Tongue (tissue), 2 donors: ENCODE results near the gene GALNT2. TPM values are rescaled to one million over a fixed set of nuclear protein-coding genes. Genes with fewer than 3 reads are reported as not detected.
A peak's percentile ranks its signal among the peaks of the same experiment; 100 is the strongest.

Source experiments
- DNase-seq: peaks from one replicate; pipeline ENCODE4 v3.0.0-alpha.2; 2015
- total RNA-seq: library from RNA; depleted of rRNA; stranded (reverse); fragments of >200 nt; gene quantifications from one replicate; pipeline ENCODE4 v1.2.3, GENCODE V29; 2014

Gene GALNT2
- total RNA-seq, 1 donor from 2014 or later, result 83.3 TPM

- no peak for DNase-seq
Measured at GRCh38 chr1:230071316-230071715, 4.3 kb downstream of the GALNT2 start.

DNA sequence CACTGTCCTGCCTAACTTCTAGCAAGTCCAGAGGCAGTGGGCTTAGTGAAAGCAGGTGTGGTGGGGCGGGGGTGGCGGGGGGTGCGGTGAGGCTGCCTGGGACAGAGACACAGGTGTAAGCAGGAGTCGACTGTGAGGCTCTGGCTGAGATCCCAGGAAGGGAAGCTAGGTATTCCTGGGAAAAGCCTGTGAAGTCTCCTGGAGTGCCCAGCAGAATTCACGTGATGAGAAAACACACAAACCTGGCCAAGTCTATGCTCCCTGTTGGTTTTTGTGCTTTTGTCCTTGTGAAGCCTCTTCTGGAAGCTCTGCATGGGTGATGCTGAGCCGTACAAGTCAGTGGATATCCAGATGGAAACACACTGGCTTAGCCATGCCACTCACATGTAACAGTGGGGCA, 5.3 kb downstream of the GALNT2 start:
- no peak for DNase-seq

- no peak for DNase-seq
Measured at GRCh38 chr1:230072866-230073265, 5.8 kb downstream of the GALNT2 start.

DNA sequence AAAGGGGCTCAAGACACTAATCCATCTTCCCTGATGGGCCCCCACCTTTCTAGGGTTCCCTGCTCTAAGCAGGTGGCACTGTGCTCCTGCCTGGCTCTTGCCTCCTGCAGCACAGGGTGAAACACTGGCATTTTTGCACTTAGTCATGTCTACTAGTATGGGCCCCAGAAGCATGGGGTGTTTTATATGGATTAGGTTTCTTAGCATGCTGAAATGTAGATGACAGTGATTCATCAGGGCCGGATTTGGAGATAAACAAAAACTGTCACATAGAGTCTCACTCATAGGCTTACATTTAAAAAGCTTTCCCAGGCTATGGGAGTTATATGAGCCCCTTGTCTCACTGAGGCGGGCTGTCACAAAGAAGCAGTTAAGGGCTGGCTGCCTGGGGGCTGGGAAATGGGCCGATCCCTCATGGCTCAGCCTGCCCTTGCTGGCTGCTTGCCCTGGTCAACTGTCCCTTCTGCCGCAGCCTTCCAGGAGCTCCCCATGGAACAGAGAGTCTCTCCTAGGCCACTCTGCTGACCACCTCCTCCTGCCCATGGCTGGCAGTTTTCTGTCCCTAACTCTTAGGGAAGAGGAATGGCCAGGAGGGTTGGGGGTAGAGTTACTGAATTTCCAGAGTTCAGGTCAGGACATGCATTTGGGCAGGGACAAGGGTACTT, 6.5 kb downstream of the GALNT2 start:
- DNase-seq, result peak; percentile 23

- no peak for DNase-seq
Measured at GRCh38 chr1:230074270-230074669, 7.2 kb downstream of the GALNT2 start.

- DNase-seq, result no peak
Measured at GRCh38 chr1:230074762-230075161, 7.7 kb downstream of the GALNT2 start.

DNA sequence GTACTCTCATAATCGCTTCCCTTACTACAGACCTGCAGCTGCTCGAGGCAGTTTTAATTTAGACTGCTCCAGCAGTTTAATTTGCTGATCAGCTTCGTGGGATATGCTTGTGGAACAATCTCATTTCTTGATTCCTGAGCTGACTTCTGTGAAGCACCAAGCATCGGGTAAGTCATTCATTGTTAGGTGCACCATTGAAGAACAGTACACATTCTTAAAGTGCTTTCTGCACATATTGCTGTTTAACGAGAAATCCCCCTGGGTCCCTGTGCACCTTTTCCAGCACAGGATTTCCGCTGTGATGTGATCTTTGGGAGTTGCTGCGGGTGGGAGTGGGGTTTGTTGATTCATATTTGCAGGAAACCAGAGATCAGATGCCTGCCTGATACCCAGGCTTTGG, 9.1 kb downstream of the GALNT2 start:
- DNase-seq, result no peak

DNA sequence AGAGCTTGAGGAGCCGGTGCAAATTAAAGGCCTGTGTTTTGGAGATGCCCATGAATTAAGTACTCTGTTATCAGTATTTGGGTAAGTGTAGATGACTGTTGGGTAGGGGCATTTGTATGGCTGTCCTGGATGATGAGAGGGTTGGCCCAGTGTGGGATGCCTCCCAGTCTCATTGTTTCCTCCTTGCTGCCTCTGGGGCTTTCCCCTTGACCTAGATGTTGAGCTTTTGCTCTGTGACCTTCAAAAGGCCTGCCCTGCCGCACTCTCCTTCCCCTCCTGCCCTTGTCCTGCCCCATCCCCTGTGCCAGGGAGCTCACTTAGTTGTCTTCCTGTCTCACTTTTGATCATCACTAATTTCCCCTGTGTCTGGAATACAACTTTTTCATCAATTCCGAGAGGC, 10.0 kb downstream of the GALNT2 start:
- no peak for DNase-seq

DNA sequence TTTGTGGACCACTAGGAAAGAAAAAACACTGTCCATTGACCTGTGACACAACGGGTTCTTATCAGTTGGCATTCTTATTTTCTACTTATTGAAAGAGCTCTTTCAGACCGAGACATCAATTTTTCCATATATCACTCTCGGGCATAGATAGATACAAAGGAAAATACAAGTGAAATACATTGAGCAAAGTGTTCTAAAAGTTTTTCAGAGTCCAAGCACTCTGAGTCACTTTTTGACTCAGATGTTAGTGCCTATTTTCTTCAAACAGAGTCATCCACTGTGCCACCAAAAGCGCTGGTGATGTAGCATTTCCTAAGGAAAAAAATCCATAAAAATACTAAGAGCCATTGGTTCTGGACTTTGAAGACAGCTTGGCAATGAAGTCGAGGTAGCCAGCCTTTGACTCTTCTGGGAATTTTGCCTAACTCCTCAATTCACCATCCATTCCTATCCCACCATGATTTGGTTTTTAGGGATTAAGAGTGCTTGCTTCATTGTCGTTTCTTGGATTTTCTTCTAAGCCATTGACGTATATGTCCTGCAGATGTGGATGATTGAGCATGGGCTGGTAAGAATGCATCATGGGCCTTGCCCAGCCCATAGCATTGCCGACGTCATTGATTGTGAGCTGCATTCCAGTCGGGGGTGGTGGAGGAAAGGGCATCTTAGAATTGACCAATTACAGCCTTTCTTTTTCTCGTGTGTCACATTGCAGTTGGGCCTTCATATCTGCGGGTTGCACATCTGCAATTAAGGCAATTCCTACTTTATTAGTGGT, 10.6 kb downstream of the GALNT2 start:
- DNase-seq, result no peak

- DNase-seq, result no peak
Measured at GRCh38 chr1:230079199-230080024, 12.4 kb downstream of the GALNT2 start.

DNA sequence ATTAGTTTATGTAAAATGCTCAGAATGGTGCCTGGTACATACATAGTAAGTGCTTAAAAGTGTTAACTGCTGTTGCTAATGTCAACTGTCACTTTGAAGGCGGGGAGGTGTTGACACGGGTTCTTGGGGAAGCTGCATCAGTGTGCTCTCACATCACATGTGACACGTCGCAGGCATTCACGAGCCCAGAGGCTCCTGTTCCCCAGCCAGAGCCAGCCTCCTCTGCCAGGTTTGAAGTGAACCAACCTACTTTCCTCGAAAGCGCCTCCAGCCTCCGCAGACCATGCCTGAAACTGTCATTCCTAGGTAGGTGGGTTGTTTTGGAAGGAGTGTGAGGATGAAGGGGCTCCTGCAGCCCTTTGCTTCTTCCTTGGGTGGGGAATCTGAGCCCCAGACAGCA, 13.8 kb downstream of the GALNT2 start:
- DNase-seq, result no peak

- DNase-seq, result no peak
Measured at GRCh38 chr1:230081751-230082150, 14.7 kb downstream of the GALNT2 start.

DNA sequence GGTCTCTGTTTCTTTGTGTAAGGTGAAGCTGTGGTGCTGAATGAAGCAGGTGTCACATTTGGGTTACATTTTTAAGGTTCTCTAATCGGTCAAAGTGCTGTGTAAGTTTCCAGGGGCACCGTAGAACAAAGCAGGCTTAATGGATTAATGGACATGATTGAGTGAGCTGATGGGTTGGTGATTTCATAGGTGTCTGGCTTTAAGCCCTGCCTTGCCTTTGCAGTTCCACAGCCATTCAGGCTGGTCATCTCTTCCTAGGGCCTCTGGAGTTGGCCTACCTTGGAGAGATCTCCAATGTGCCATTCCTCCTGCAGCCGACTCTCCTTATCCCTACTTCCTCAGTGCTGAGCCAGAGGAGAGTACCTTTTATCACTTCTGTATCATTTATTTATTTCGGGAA, 15.2 kb downstream of the GALNT2 start:
- no peak for DNase-seq

- no peak for DNase-seq
Measured at GRCh38 chr1:230083053-230083452, 16.0 kb downstream of the GALNT2 start.

DNA sequence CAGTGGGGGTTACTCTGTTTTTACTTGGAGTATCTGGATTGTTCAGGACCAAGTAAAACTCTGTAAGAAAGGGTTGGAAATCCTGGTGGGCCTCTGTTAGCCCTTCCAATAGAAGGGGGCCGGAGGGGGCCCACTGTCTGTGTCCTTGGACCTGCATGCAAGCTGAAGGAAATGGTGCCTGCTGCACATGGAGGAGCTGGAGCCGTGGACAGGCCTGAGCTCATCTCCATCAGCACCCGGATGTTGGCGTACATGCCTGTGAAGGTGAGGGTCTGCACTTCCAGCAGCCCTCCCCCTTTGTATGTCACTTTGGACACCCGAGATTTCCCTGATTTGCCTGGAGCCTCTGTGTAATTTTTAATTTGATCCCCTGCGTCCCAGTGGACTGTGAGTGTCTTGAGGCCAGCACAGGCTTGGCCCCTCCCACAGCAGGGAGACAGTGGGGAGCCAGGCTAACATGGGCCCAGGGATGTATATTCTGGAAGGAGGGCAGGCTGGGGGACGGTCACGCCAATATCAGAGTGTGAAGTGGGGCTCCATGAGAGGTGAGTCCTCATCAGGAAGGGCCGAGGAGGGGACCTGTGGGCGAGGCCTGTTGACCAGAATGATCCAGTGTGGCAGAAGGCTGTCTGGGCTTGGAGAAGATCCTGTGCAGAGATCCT, 16.8 kb downstream of the GALNT2 start:
- no peak for DNase-seq

DNA sequence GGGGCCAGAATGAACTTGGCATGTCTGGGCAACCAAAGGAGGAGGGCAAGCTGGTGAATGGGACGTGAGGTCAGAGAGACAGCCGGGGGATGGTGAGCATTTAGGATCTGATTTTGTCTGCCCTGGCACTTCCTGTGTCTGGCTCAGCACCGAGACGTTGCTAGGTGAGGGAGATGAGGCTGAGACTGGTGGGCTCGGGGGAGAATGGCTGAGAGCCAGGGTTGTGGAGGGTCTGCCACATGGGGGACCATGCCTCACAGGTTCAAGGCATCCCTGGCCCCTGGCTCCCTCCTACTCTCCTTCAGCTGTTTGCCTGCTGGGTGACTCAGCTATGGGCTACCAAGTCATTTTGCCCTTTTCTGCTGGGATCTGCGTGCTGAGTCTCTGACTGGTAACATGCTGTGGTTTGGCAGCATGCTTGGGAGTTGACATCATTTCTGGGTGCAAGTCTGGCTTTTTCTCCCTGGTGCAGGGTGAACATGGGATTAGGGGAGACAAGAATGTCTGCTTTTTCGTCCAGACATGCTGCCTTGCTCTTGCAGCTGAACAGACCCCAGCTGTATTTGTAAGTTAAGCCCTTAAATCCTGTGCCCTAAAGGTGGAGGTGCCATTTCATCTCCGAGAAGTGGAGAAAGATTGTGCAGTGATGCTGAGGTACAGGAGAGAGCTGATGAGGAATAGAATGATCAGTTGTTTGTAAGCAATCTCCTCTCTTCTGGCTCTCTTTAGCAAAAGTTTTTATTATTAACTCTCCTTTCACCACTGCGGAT, 17.6 kb downstream of the GALNT2 start:
- DNase-seq, result peak; percentile 74

DNA sequence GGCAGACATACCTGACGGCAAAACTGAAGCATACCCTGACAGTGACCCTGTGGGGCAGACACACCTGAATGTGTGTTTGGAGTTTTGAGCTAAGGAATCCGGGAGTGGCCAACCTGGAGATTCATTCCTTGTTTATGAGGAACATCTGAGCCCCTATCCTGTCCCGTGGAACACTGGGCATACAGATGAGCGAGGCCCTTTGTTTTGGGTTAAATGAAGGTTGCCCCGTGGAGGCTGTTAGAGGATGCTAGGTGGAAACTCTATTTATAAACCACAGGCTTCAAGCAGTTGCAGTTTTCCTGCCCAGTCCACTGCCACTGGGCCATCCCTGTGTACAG, 18.1 kb downstream of the GALNT2 start:
- DNase-seq, result no peak

DNA sequence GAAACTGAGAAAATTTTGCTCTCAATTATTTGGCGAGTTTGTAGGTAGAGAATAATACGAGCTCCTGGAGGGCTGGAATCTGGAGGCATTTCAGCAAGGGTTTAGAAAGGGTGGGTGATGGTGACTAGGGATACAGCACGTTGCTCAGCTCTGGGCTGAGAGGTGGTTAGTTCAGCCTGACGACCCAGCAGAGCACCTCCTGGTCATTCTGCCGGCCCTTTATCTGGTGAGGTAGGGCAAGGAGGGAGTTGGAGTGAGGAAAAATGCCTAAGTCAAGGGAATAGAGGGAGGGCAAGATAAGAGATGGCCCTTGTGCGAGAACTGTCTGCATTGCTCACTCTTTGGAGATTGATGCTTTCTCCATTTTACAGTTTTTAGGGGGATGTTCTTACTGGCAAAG, 19.1 kb downstream of the GALNT2 start:
- DNase-seq, result no peak

DNA sequence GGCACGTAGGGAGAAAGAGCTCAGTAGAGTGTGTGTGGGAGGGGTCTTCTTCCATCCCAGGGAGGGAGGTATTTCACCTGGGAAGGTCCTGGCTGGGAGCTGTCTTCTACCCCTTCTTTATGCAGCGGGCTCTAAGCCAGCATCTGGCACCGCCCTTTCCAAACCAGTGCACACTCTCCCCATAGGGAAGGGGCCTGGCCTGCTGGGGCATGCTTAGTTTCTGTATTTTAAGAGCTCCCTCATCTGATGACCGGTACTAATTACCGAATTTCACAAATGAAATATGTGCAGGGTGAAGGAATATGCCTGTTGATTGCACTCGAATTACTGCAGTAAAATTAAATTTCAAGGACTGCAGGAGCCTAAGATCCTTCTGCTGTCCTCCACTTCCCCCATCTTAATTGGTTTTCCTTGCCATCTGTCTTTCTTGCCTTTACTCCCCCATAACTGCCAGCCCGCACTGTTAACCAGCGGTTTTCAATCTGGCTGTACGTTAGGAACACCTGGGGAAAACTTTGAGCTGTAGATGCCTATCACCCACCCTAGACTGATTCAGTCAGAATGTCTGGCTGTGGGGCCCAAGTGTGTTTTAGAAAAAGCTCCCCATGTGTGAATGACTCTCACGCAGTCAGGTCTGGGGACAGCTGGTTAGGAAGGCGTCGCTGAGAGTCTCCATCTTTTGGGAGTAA, 20.1 kb downstream of the GALNT2 start:
- DNase-seq, result peak; percentile 64

GRCh38 chr1:230087717-230088105, 20.7 kb downstream of the GALNT2 start:
- DNase-seq, result no peak

DNA sequence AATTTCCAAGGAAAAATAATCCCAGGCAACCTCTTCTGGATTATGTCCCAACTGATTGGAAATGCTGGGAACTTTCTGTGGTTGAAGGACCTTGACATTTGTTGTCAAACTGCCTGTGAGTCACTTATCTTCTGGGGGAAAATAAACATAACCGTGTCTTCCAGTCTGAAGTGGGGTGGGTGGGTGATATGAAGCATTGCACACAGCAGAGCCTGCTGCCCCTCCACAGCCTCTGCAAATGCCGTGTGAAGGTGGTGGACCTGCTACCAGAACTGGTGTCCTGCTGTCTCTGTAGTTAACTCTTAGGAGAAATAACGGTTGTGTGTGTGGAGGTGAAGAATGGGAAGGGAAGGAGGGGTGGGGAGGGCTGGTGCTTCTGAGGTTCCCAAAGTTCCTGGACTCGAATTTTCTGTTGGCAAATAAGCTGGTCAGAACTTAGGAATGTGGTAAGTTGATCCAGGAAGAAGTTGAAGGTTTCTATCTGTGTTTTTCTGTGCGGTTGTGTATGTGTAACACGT, 23.2 kb downstream of the GALNT2 start:
- no peak for DNase-seq
